ENCODE results near the gene NLRC3.
"Not testable (repeated sequence)": the region's sequence is repeated elsewhere in the genome, so short reads cannot be mapped to it uniquely, and the experiment has no call there.

NLRC3 gene

GRCh38 chr16:3549906-3550305 lies 27.3 kb downstream of the NLRC3 start:
- DNase-seq (ENCODE audit: insufficient read length, low spot score) (no peak), FAIRE-seq (no peak)

- no peak for FAIRE-seq
These were observed 28.3 kb downstream of the NLRC3 start for GRCh38 chr16:3548859-3549258.

GRCh38 chr16:3548445-3548844 lies 28.8 kb downstream of the NLRC3 start:
- FAIRE-seq = no peak

More at GRCh38 chr16:3548859-3549258, 28.3 kb downstream of the NLRC3 start:
- no peak for DNase-seq (ENCODE audit: insufficient read length, low spot score)

GRCh38 chr16:3546986-3547682 lies 30.1 kb downstream of the NLRC3 start:
- DNase-seq (ENCODE audit: insufficient read length, low spot score) (no peak), FAIRE-seq (no peak)

More at GRCh38 chr16:3548445-3548844, 28.8 kb downstream of the NLRC3 start:
- DNase-seq (ENCODE audit: insufficient read length, low spot score) = no peak

- no peak for DNase-seq (ENCODE audit: insufficient read length, low spot score)
- FAIRE-seq = no peak
These were observed 34.4 kb downstream of the NLRC3 start for GRCh38 chr16:3542601-3543373.

- FAIRE-seq = no peak
- DNase-seq (ENCODE audit: insufficient read length, low spot score) = no peak
These were observed 35.6 kb downstream of the NLRC3 start for GRCh38 chr16:3541527-3542155.

GRCh38 chr16:3538222-3538621 lies 39.0 kb downstream of the NLRC3 start:
- FAIRE-seq = no peak
- DNase-seq (ENCODE audit: insufficient read length, low spot score) = no peak

GRCh38 chr16:3536851-3537250 lies 40.4 kb downstream of the NLRC3 start:
- FAIRE-seq (no peak), DNase-seq (ENCODE audit: insufficient read length, low spot score) (no peak)

- no peak for DNase-seq (ENCODE audit: insufficient read length, low spot score)
- peak; percentile 42 for FAIRE-seq
These were observed 40.9 kb downstream of the NLRC3 start for GRCh38 chr16:3536271-3536731.

GRCh38 chr16:3534126-3534525 lies 43.1 kb downstream of the NLRC3 start:
- DNase-seq (ENCODE audit: insufficient read length, low spot score) = no peak
- FAIRE-seq = no peak

GRCh38 chr16:3532741-3533140 lies 44.5 kb downstream of the NLRC3 start:
- no peak for FAIRE-seq
- DNase-seq (ENCODE audit: insufficient read length, low spot score) = no peak

- FAIRE-seq (no peak), DNase-seq (ENCODE audit: insufficient read length, low spot score) (no peak)
These were observed 46.8 kb downstream of the NLRC3 start for GRCh38 chr16:3530371-3530914.

- DNase-seq (ENCODE audit: insufficient read length, low spot score) (no peak), FAIRE-seq (no peak)
These were observed 48.0 kb downstream of the NLRC3 start for GRCh38 chr16:3529175-3529574.

- no peak for FAIRE-seq
- DNase-seq (ENCODE audit: insufficient read length, low spot score) = no peak
These were observed 48.8 kb downstream of the NLRC3 start for GRCh38 chr16:3528406-3528805.

- not testable (repeated sequence) for FAIRE-seq; DNase-seq (ENCODE audit: insufficient read length, low spot score)
These were observed 49.9 kb downstream of the NLRC3 start for GRCh38 chr16:3527216-3527829.

GRCh38 chr16:3525951-3526350 lies 51.3 kb downstream of the NLRC3 start:
- FAIRE-seq (no peak), DNase-seq (ENCODE audit: insufficient read length, low spot score) (no peak)

GRCh38 chr16:3523281-3523680 lies 53.9 kb downstream of the NLRC3 start:
- no peak for FAIRE-seq
- no peak for DNase-seq (ENCODE audit: insufficient read length, low spot score)

GRCh38 chr16:3520841-3521240 lies 56.4 kb downstream of the NLRC3 start:
- DNase-seq (ENCODE audit: insufficient read length, low spot score) (no peak), FAIRE-seq (no peak)

GRCh38 chr16:3520413-3520812 lies 56.8 kb downstream of the NLRC3 start:
- FAIRE-seq (no peak), DNase-seq (ENCODE audit: insufficient read length, low spot score) (no peak)

GRCh38 chr16:3519581-3519980 lies 57.6 kb downstream of the NLRC3 start:
- DNase-seq (ENCODE audit: insufficient read length, low spot score) (no peak), FAIRE-seq (no peak)

GRCh38 chr16:3518986-3519348 lies 58.2 kb downstream of the NLRC3 start:
- FAIRE-seq (no peak), DNase-seq (ENCODE audit: insufficient read length, low spot score) (no peak)

All from GM19239 (cell line).